Dendritic cell treated with granulocyte-macrophage colony-stimulating factor and Interleukin-4, amounts not matched to agents 40 ng/mL and 50 ng/mL, for 4 days (primary cell): ENCODE data around the gene KIAA1958.
"Not testable (repeated sequence)": the region's sequence is repeated elsewhere in the genome, so short reads cannot be mapped to it uniquely, and the experiment has no call there.

Experiments used
- H3K27ac Mint-ChIP-seq: one replicate; pipeline ENCODE4 v1.8.0; 2022; ENCODE audit warnings: mild to moderate bottlenecking, mixed read lengths
- H3K27me3 Mint-ChIP-seq: one replicate; pipeline ENCODE4 v1.8.0; 2022; ENCODE audit warnings: mild to moderate bottlenecking, mixed read lengths
- H3K36me3 Mint-ChIP-seq: one replicate; pipeline ENCODE4 v1.8.0; 2022; ENCODE audit warnings: low read depth, mixed read lengths
- H3K4me1 Mint-ChIP-seq: one replicate; pipeline ENCODE4 v1.8.0; 2022; ENCODE audit warnings: low read depth, mixed read lengths
- H3K4me3 Mint-ChIP-seq: one replicate; pipeline ENCODE4 v1.8.0; 2022; ENCODE audit warnings: mild to moderate bottlenecking, moderate library complexity, mixed read lengths
- H3K9me3 Mint-ChIP-seq: one replicate; pipeline ENCODE4 v1.8.0; 2022; ENCODE audit warnings: mixed read lengths
- intact Hi-C: fragments of 100-400 bp; cut with micrococcal nuclease; formaldehyde crosslinking; loops from one replicate; pipeline ENCODE4 v1.15.0; 2022

The KIAA1958 gene

DNA sequence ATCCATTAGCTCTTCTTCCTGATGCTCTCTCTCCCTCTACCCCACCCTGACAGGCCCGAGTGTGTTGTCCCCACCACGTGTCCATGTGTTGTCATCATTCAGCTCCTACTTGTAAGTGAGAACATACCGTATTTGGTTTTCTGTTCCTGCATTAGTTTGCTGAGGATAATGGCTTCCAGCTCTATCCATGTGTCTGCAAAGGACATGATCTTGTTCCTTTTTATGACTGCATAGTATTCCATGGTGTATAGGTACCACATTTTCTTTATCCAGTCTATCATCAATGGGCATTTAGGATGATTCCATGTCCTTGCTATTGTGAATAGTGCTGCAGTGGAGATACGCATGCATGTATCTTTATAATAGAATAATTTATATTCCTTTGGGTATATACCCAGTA is 186.6 kb downstream of the KIAA1958 start:
- peaks cover 17% of the 10 kb centered on the region for H3K9me3 Mint-ChIP-seq
- H3K4me3 Mint-ChIP-seq, H3K4me1 Mint-ChIP-seq, intact Hi-C loops, H3K36me3 Mint-ChIP-seq, H3K27ac Mint-ChIP-seq, H3K27me3 Mint-ChIP-seq: not testable (repeated sequence)

DNA sequence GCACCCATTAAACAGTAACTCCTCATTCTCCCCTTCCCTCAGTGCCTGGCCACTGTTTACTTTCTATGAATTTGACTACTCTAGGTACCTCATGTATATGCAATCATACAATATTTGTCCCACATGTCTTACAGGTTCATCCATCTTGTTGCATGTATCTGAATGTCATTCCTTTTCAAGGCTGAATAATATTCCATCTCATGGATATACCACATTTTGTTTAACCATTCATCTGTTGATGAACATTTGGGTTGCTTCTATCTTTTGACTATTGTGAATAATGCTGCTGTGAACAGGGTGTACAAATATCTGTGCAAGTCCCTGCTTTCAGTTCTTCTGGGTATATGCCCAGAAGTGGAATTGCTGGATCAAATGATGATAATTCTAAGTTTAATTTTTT is 190.4 kb downstream of the KIAA1958 start:
- Mint-ChIP-seq H3K4me1 (peaks cover 6% of the 10 kb centered on the region), H3K27me3 (no peaks in the 10 kb centered on the region), H3K4me3 (no peak overlapping the region), H3K36me3 (no peaks in the 10 kb centered on the region), H3K27ac (no peak overlapping the region), H3K9me3 (peaks cover 30% of the 10 kb centered on the region)
- intact Hi-C loops, result no loop called here

DNA sequence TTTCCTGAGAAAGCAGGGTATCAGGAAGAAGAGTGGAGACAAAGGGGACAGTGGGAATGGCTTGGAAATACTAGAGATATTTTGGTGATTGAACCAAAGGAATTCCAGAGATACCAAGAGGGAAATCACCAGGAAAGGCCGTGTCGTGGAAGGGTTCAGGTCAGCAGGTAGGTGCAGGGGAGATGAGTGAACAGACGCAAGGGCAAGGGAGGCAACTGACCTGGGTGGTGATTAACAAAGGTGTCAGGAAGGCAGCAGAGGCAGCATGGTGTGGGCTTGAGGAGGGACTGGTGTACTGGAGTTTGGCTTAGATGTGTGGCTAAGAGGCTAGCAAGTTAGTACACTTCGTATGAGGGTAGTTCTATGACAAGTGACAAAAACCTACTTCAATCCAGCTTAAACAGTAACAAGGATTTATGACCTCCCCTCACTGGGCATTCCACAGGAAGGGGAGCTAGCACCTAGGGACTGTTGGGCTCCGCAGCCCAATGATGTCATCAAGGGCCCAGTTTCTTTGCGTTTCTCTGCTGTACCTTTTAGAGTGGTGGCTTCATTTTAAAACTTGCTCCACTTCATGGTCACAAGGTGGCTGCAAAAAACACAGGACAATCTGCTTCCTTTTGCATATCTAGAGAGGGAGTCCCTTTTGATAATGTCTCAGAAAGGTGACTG is 194.2 kb downstream of the KIAA1958 start:
- Mint-ChIP-seq H3K4me3 (no peak overlapping the region), H3K9me3 (peaks cover 30% of the 10 kb centered on the region), H3K27me3 (no peaks in the 10 kb centered on the region), H3K27ac (no peak overlapping the region), H3K4me1 (peaks cover 8% of the 10 kb centered on the region), H3K36me3 (peaks cover 12% of the 10 kb centered on the region)
- intact Hi-C loops, result no loop called here

DNA sequence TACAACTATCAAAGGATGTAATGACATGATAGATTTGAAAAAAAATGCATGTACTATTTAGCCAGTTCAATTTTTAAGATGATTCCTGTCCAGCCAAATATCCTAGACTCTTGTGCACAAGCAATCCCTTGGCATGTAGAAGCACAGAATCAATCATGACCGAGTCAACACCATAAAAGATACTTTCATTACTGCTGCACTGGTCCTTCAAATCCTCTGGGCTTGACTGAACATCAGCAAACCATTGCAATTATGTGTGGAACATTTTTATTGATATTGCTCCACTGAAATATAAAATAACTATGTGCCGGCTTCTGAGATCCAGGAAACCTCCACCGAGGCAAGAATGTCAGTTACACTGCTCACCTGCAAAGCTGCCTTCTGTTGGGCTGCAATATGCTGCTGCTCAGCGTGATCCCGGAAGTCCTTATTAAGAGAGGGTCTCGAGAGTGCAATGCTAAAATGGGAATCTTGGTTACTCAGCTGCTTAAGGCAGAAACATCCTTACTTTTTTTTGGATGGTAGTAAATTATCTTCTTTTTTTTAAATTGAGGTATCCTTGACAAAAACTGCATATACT is 202.6 kb downstream of the KIAA1958 start:
- Mint-ChIP-seq H3K4me3 (no peak overlapping the region), H3K36me3 (peaks cover 90% of the 10 kb centered on the region), H3K9me3 (no peaks in the 10 kb centered on the region), H3K4me1 (peaks cover 8% of the 10 kb centered on the region), H3K27me3 (no peaks in the 10 kb centered on the region), H3K27ac (no peak overlapping the region)
- intact Hi-C loops, result no loop called here

DNA sequence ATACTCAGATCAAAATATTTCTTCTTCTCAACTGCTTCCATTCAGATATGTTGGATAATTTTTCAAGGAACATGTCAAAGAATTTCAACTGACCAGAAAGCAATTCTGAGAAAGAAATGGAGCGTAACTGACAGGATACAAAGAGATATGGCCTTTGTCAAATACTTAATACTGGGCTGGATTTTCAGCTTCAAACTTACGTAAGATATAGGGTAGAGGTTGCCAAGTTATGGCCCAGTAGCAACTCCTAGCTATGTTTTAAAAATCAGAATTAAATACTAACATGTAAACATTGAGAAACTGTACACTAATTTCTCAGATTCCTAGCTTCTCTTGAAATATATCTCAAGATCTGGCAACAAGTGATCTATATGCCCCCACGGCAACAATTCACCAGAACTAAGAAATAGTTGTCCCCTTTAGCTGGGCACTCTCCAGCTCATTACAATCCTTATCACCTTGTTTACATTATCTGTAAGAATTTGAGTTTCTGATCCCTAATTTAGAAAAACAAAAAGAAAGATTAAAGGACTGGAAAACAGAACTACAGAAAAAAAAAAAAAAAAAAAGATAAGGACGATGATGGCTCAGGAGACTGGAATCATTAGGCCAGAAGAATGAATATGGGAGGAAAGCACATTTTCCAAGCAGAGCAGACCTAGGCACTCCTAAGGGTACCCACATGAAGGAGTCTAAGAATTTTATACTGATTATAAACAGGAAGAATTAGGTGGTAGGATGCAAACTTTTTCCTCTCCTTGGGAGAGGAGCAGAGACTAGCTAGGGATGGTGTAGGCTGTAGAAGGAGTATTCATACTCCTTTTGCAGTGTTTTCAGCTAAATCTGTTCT is 208.3 kb downstream of the KIAA1958 start:
- intact Hi-C loops, result no loop called here
- Mint-ChIP-seq H3K27me3 (no peaks in the 10 kb centered on the region), H3K9me3 (no peaks in the 10 kb centered on the region), H3K4me3 (no peak overlapping the region), H3K4me1 (peaks cover 17% of the 10 kb centered on the region), H3K27ac (no peak overlapping the region), H3K36me3 (peaks cover 77% of the 10 kb centered on the region)

DNA sequence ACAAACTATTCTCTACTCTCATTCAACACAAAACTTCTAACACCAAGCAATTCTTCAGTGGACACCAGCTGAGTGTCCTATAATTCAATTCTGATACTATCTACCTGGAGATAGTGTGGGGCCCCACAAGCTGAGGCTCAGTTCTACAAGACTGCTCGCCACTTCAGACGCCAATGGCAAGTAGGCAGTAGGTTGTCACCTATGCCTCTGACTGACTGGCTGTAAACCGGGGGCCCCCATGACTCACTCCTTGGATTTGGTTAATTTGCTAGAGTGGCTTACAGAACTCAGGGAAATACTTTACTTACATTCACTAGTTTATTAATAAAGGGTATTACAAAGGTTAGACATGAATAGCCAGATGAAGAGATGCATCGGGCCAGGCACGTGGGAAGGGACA is 209.8 kb downstream of the KIAA1958 start:
- intact Hi-C loops, result no loop called here
- no peak overlapping the region for H3K27ac Mint-ChIP-seq

DNA sequence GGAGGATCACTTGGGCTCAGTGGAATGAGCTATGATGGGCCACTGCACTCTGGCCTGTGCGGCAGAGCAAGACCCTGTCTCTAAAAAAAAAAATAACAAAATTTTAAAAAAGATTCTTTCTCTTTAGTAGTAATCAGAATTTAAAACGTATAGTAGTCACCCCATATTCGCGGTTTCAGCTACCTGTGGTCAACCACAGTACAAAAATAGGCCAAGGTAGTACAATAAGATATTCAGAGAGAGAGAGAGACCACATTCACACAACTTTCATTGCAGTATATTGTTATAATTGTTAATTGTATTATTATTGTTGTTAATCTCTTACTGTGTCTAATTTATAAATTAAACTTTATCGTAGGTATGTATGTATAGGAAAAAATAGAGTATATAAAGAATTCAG is 212.6 kb downstream of the KIAA1958 start:
- H3K36me3 Mint-ChIP-seq, result peaks cover 64% of the 10 kb centered on the region
- no peak overlapping the region for H3K27ac Mint-ChIP-seq
- intact Hi-C loops, result no loop called here
- H3K4me1 Mint-ChIP-seq, result peaks cover 17% of the 10 kb centered on the region
- no peak overlapping the region for H3K4me3 Mint-ChIP-seq
- H3K9me3 Mint-ChIP-seq, result no peaks in the 10 kb centered on the region
- no peaks in the 10 kb centered on the region for H3K27me3 Mint-ChIP-seq

More for the DNA sequence above, 209.8 kb downstream of the KIAA1958 start:
- peaks cover 72% of the 10 kb centered on the region for H3K36me3 Mint-ChIP-seq
- H3K4me1 Mint-ChIP-seq, result peaks cover 17% of the 10 kb centered on the region
- no peak overlapping the region for H3K4me3 Mint-ChIP-seq
- no peaks in the 10 kb centered on the region for H3K27me3 Mint-ChIP-seq
- no peaks in the 10 kb centered on the region for H3K9me3 Mint-ChIP-seq

DNA sequence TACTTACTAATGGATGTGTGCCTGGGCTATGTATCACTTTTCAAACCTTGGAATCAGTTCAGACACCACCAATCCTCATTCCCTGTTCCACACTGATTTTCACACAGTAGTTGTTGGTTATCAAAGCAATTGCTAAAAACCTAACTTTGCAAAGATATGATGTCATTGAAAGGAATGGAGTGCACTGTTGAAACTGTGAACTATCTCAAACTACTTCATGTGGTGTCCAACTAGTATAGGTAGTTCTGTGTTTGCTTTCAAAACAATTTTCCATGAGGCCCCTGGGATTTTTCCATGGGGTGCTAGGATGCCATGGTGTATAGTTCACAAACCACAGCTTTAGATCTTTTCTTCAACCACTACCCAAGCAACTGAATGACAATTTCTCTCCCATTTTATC is 213.5 kb downstream of the KIAA1958 start:
- H3K36me3 Mint-ChIP-seq, result peaks cover 59% of the 10 kb centered on the region
- H3K4me1 Mint-ChIP-seq, result peaks cover 17% of the 10 kb centered on the region
- H3K9me3 Mint-ChIP-seq, result no peaks in the 10 kb centered on the region
- intact Hi-C loops, result no loop called here
- no peak overlapping the region for H3K27ac Mint-ChIP-seq
- no peak overlapping the region for H3K4me3 Mint-ChIP-seq
- H3K27me3 Mint-ChIP-seq, result no peaks in the 10 kb centered on the region

DNA sequence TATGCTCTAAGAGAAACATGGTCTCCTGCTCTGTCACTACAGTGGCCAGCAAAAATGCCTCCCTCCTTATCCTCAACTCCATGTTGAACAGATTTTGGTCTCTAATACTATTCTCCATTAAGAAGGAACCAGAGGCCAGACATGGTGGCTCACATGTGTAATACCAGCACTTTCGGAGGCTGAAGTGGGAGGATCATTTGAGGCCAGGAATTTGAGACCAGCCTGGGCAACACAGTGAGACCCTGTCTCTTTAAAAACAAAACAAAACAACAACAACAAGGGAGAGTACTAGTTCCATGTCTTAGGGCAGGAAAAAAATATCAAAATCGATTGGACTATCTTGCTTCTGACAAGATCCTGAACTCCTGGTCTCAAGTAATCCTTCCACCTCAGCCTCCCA is 216.7 kb downstream of the KIAA1958 start:
- Mint-ChIP-seq H3K9me3 (no peaks in the 10 kb centered on the region), H3K4me1 (peaks cover 13% of the 10 kb centered on the region), H3K27ac (no peak overlapping the region), H3K4me3 (no peak overlapping the region), H3K27me3 (no peaks in the 10 kb centered on the region), H3K36me3 (peaks cover 44% of the 10 kb centered on the region)
- intact Hi-C loops, result no loop called here

DNA sequence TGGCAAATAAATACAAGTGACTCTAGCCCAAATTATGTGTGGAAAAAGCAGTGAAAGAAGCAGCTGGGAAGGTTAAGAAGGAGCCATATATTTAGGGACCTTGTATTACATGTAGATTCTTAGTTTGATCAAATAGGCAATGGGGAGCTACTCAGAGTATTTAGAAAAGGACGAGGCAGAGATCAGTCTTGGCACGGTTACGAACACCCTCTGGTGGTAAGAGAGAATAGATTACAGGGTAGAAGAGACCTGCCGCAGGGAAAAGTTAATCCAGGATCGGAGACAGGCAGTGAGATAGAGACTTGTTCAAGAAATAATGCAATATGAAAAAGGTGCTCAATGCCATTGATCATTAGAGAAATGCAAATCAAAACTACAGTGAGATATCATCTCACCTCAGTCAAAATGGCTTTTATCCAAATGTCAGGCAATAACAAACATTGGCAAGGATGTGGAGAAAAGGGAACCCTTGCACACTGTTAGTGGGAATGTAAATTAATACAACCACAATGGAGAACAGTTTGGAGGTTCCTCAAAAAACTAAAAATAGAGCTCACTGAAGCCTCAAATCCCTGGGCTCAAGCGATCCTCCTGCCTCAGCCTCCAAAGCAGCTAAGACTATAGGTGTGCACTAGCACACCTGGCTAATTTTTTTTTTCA is 219.3 kb downstream of the KIAA1958 start:
- H3K4me1 Mint-ChIP-seq, result peaks cover 18% of the 10 kb centered on the region
- H3K36me3 Mint-ChIP-seq, result peaks cover 47% of the 10 kb centered on the region
- H3K27me3 Mint-ChIP-seq, result no peaks in the 10 kb centered on the region
- no peaks in the 10 kb centered on the region for H3K9me3 Mint-ChIP-seq
- intact Hi-C loops, result no loop called here
- no peak overlapping the region for H3K4me3 Mint-ChIP-seq
- H3K27ac Mint-ChIP-seq, result no peak overlapping the region

DNA sequence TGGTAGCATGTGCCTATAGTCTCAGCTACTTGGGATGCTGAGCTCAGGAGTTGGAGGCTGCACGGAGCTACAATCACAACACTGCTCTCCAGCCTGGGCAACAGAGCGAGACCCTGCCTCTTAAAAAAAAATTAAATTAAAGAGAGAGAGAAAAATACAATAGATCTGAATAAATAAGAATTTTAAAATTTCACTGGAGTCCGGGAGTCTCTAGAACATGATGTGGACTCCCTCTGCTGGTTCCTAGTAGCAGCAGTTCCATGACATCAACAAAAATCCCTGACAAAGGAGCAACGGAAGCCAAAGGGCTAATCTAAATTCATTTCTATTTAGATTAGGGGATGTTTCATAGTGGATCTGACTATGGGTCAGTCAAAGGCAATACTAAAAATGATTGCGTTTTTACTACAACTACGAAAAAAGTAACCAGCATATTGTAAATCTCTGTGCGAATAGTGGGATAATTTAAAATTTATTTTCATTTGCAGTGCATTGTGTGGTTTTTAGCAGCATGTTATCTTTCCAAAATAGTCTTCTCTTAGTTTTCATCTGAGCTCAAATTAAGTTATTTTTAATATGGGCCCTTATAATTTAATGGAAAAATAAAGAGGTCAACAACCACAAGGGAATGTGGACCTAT is 224.5 kb downstream of the KIAA1958 start:
- Mint-ChIP-seq H3K4me1 (peaks cover 26% of the 10 kb centered on the region), H3K9me3 (no peaks in the 10 kb centered on the region), H3K27ac (no peak overlapping the region), H3K36me3 (peaks cover 51% of the 10 kb centered on the region), H3K27me3 (no peaks in the 10 kb centered on the region), H3K4me3 (no peak overlapping the region)
- intact Hi-C loops, result loop anchor here (10.0 kb wide), 2 partner anchors 194 to 226 kb away; partner anchors contain the start of gene KIAA1958

DNA sequence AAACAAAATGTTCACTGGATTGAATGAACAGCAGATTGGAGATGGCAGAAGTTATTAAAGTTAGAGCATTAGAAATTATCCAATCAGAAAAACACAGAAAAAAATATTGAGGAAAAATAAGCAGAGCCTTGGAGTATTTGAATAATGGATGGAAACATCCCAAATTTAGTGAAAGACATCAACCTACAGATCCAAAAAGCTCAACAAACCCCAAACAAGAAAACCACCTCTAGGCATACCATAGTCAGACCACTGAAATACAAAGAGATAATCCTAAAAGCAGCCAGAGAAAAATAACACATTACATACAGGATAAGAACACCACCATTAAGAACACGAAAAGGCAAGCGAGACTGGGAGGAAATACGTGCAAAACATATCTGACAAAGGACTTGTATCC is 226.1 kb downstream of the KIAA1958 start:
- no peaks in the 10 kb centered on the region for H3K9me3 Mint-ChIP-seq
- intact Hi-C loops, result loop anchor here (10.0 kb wide), 2 partner anchors 192 to 228 kb away; partner anchors contain the start of gene KIAA1958
- peaks cover 48% of the 10 kb centered on the region for H3K36me3 Mint-ChIP-seq
- no peak overlapping the region for H3K27ac Mint-ChIP-seq
- H3K27me3 Mint-ChIP-seq, result no peaks in the 10 kb centered on the region
- no peak overlapping the region for H3K4me3 Mint-ChIP-seq
- peaks cover 33% of the 10 kb centered on the region for H3K4me1 Mint-ChIP-seq

DNA sequence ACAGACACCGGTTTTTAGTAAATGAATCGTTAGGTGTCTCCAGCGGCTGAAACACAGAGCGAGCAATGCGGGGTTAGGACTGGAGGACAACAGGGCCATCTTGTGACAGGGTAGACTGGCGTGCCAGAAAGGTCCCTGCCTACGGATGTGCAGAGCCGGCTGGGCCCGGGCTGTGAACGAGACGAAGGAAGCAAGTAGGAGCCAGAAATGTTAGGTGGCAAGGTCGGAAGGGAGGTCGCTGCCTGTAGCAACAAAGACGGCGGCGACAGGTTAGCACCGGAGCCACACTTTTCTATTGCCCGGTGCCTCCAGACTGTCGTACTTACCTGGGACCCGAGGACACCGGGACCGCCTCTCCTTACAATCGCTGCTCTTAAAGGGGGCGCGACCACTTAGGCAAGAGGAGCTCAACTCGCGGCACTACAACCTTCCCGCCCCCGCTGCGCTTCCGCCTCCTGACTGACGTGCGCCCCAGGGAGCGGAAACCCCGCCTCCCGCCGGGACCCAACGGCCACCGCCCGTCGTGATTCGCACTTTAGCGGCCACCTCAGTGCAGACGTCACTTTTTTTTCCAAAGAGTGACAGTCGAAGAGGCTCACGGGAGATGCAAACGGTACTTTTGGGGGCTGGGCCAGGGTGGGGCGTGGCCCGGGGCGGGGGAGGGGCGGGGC is 231.2 kb downstream of the KIAA1958 start, which contains the start of gene INIP:
TSS of gene INIP (minus strand) at position 457 of the 671 bp plus-strand sequence. CDS start 1,632 bp downstream, outside the sequence.
- Mint-ChIP-seq H3K27ac (peak within 1 kb of the TSS; percentile 92), H3K36me3 (peaks cover 28% of the 10 kb centered on the region), H3K4me1 (peaks cover 25% of the 10 kb centered on the region), H3K9me3 (no peaks in the 10 kb centered on the region), H3K4me3 (peak within 1 kb of the TSS; percentile 93), H3K27me3 (no peaks in the 10 kb centered on the region)
- intact Hi-C loops, result loop anchor here (1.0 to 10.0 kb wide), 5 partner anchors 34 to 335 kb away; partner anchors contain the start of genes HSDL2 and KIAA1958
